SK-N-SH treated with all-trans-retinoic acid at 6 μM for 48 hours (cell line): ENCODE measurements around the gene SMAGP.
"Not testable (repeated sequence)": the region's sequence is repeated elsewhere in the genome, so short reads cannot be mapped to it uniquely, and the experiment has no call there.

Experiments used
- ATAC-seq: fragments of 200-7000 bp; cut with Tn5 transposase; 3 replicates; pipeline ENCODE4 v1.9.1; 2020; ENCODE audit warnings: mild to moderate bottlenecking, moderate library complexity
- ARNTL ChIP-seq: fragments of 450-650 bp; formaldehyde crosslinking; IDR thresholded peaks from 2 replicates; pipeline ENCODE4 v1.5.0; 2020; ENCODE audit warnings: low read depth, mild to moderate bottlenecking, moderate library complexity, borderline replicate concordance
- BACH2 ChIP-seq: fragments of 250-450 bp; sonication (Bioruptor Pico); IDR thresholded peaks from 2 replicates; pipeline ENCODE4 v1.9.0; 2021; ENCODE audit warnings: mild to moderate bottlenecking, borderline replicate concordance
- CSDC2 ChIP-seq: fragments of 250-450 bp; sonication (Bioruptor Pico); IDR thresholded peaks from 2 replicates; pipeline ENCODE4 v1.5.0; 2020; ENCODE audit warnings: mild to moderate bottlenecking, moderate library complexity
- CSRNP3 ChIP-seq: fragments of 250-450 bp; sonication (Bioruptor Pico); IDR thresholded peaks from 2 replicates; pipeline ENCODE4 v1.5.1; 2021; ENCODE audit warnings: mild to moderate bottlenecking, moderate library complexity
- ESRRG ChIP-seq: fragments of 250-450 bp; sonication (Bioruptor Pico); IDR thresholded peaks from 2 replicates; pipeline ENCODE4 v1.6.1; 2021; ENCODE audit warnings: mild to moderate bottlenecking
- GLIS3 ChIP-seq: fragments of 250-450 bp; sonication (Bioruptor Pico); IDR thresholded peaks from 2 replicates; pipeline ENCODE4 v1.5.0; 2020; ENCODE audit warnings: mild to moderate bottlenecking, moderate library complexity
- ISL1 ChIP-seq: fragments of 250-450 bp; sonication (Bioruptor Pico); IDR thresholded peaks from 2 replicates; pipeline ENCODE4 v2.1.2; 2022; ENCODE audit warnings: mild to moderate bottlenecking, moderate library complexity
- OSR1 ChIP-seq: fragments of 250-450 bp; sonication (Bioruptor Pico); IDR thresholded peaks from 2 replicates; pipeline ENCODE4 v1.8.0; 2022; ENCODE audit warnings: moderate library complexity, mild to moderate bottlenecking, inconsistent platforms
- RARB ChIP-seq: fragments of 250-450 bp; sonication (Bioruptor Pico); IDR thresholded peaks from 2 replicates; pipeline ENCODE4 v1.8.0; 2021; ENCODE audit warnings: mild to moderate bottlenecking, moderate library complexity
- SNAI2 ChIP-seq: fragments of 250-450 bp; sonication (Bioruptor Pico); IDR thresholded peaks from 2 replicates; pipeline ENCODE4 v1.5.0; 2020; ENCODE audit warnings: mild to moderate bottlenecking, moderate library complexity
- TCF4 ChIP-seq: fragments of 250-450 bp; sonication (Bioruptor Pico); IDR thresholded peaks from 2 replicates; pipeline ENCODE4 v1.8.0; 2021; ENCODE audit warnings: mild to moderate bottlenecking, moderate library complexity, borderline replicate concordance
- TOX ChIP-seq: fragments of 250-450 bp; sonication (Bioruptor Pico); IDR thresholded peaks from 2 replicates; pipeline ENCODE4 v1.8.0; 2021; ENCODE audit warnings: mild to moderate bottlenecking, moderate library complexity, borderline replicate concordance
- ZC3H10 ChIP-seq: fragments of 250-450 bp; sonication (Bioruptor Pico); IDR thresholded peaks from 2 replicates; pipeline ENCODE4 v1.5.1; 2021; ENCODE audit warnings: mild to moderate bottlenecking, moderate library complexity
- ZFP3 ChIP-seq: fragments of 250-450 bp; sonication (Bioruptor Pico); IDR thresholded peaks from 2 replicates; pipeline ENCODE4 v1.5.0; 2020; ENCODE audit warnings: mild to moderate bottlenecking, moderate library complexity
- ZFP30 ChIP-seq: fragments of 450-650 bp; formaldehyde crosslinking; IDR thresholded peaks from 2 replicates; pipeline ENCODE4 v1.5.0; 2022; ENCODE audit warnings: mild to moderate bottlenecking, moderate library complexity
- ZNF565 ChIP-seq: fragments of 450-650 bp; formaldehyde crosslinking; conservative IDR thresholded peaks from 2 replicates; pipeline ENCODE4 v1.5.0; 2020; ENCODE audit warnings: low read depth, mild to moderate bottlenecking, moderate library complexity
- ZNF70 ChIP-seq: fragments of 450-650 bp; formaldehyde crosslinking; IDR thresholded peaks from 2 replicates; pipeline ENCODE4 v1.5.0; 2020; ENCODE audit warnings: mild to moderate bottlenecking, moderate library complexity
- ZNF8 ChIP-seq: fragments of 450-650 bp; formaldehyde crosslinking; IDR thresholded peaks from 2 replicates; pipeline ENCODE4 v1.5.0; 2020; ENCODE audit warnings: mild to moderate bottlenecking, moderate library complexity
- TF ChIP-seq, protein P1 (sequence below): fragments of 250-450 bp; sonication (Bioruptor Pico); IDR thresholded peaks from 2 replicates; pipeline ENCODE4 v1.5.0; 2020; ENCODE audit warnings: mild to moderate bottlenecking, moderate library complexity
- TF ChIP-seq, protein P2 (sequence below): fragments of 250-450 bp; sonication (Bioruptor Pico); IDR thresholded peaks from 2 replicates; pipeline ENCODE4 v1.8.0; 2021; ENCODE audit warnings: low read depth, mild to moderate bottlenecking, moderate library complexity, borderline replicate concordance
- TF ChIP-seq, protein P3 (sequence below): fragments of 250-450 bp; sonication (Bioruptor Pico); IDR thresholded peaks from 2 replicates; pipeline ENCODE4 v1.8.0; 2020; ENCODE audit warnings: mild to moderate bottlenecking, moderate library complexity, borderline replicate concordance

Gene SMAGP

DNA sequence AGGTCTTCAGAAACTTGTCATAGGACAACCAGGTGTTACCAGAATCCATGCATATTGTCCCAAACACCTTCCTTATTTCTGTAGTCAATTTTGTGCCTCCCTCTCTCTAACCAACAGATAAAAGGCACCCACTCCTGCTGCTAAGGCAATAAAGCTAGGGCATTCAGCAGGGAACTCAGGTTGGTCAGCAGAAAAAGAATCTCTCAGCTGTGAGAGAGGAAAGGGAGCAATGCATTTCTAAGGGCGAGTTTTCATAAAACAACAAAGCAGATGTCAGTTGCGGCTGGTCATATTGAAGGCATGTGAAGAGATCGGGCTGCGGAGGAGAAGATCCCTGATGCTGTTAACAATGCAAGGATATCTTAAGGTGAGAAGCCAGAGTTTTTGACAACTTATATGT lies 45.0 kb downstream of the SMAGP start:
- ATAC-seq, result no peak
- TF ChIP-seq OSR1 (CRISPR knock-in tag), result no peak
- TF ChIP-seq ZFP30 (CRISPR knock-in tag), result no peak
- no peak for TF ChIP-seq ZNF565 (CRISPR knock-in tag)
- no peak for TF ChIP-seq TOX (CRISPR knock-in tag)
- TF ChIP-seq, protein P1, sequence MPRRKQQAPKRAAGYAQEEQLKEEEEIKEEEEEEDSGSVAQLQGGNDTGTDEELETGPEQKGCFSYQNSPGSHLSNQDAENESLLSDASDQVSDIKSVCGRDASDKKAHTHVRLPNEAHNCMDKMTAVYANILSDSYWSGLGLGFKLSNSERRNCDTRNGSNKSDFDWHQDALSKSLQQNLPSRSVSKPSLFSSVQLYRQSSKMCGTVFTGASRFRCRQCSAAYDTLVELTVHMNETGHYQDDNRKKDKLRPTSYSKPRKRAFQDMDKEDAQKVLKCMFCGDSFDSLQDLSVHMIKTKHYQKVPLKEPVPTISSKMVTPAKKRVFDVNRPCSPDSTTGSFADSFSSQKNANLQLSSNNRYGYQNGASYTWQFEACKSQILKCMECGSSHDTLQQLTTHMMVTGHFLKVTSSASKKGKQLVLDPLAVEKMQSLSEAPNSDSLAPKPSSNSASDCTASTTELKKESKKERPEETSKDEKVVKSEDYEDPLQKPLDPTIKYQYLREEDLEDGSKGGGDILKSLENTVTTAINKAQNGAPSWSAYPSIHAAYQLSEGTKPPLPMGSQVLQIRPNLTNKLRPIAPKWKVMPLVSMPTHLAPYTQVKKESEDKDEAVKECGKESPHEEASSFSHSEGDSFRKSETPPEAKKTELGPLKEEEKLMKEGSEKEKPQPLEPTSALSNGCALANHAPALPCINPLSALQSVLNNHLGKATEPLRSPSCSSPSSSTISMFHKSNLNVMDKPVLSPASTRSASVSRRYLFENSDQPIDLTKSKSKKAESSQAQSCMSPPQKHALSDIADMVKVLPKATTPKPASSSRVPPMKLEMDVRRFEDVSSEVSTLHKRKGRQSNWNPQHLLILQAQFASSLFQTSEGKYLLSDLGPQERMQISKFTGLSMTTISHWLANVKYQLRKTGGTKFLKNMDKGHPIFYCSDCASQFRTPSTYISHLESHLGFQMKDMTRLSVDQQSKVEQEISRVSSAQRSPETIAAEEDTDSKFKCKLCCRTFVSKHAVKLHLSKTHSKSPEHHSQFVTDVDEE (CRISPR knock-in tag), result no peak

- no peak for ATAC-seq
- no peak for TF ChIP-seq ISL1 (CRISPR knock-in tag)
- TF ChIP-seq ZC3H10 (CRISPR knock-in tag), result no peak
- TF ChIP-seq ZNF70 (CRISPR knock-in tag), result no peak
- no peak for TF ChIP-seq TOX (CRISPR knock-in tag)
- TF ChIP-seq ZFP3, result no peak
- no peak for TF ChIP-seq ZFP30 (CRISPR knock-in tag)
- no peak for TF ChIP-seq ZNF565 (CRISPR knock-in tag)
- no peak for TF ChIP-seq RARB (CRISPR knock-in tag)
- TF ChIP-seq ZNF8 (CRISPR knock-in tag), result no peak
- TF ChIP-seq, protein P1 (CRISPR knock-in tag), result no peak
- TF ChIP-seq CSDC2 (CRISPR knock-in tag), result no peak
- TF ChIP-seq ESRRG, result no peak
- TF ChIP-seq GLIS3, result no peak
- TF ChIP-seq CSRNP3 (CRISPR knock-in tag), result no peak
- no peak for TF ChIP-seq ARNTL
Observed at GRCh38 chr12:51224625-51225024, 45.6 kb downstream of the SMAGP start.

- no peak for ATAC-seq
- TF ChIP-seq ZNF565 (CRISPR knock-in tag), result no peak
- TF ChIP-seq ZFP30 (CRISPR knock-in tag), result no peak
- TF ChIP-seq TCF4 (CRISPR knock-in tag), result no peak
- TF ChIP-seq ZC3H10 (CRISPR knock-in tag), result no peak
- TF ChIP-seq BACH2 (CRISPR knock-in tag), result no peak
- TF ChIP-seq ZNF70 (CRISPR knock-in tag), result no peak
- TF ChIP-seq ARNTL, result no peak
- TF ChIP-seq ZNF8 (CRISPR knock-in tag), result no peak
- TF ChIP-seq RARB (CRISPR knock-in tag), result no peak
- TF ChIP-seq CSDC2 (CRISPR knock-in tag), result no peak
- TF ChIP-seq SNAI2 (CRISPR knock-in tag), result no peak
- TF ChIP-seq, protein P1 (CRISPR knock-in tag), result no peak
- TF ChIP-seq OSR1 (CRISPR knock-in tag), result no peak
- TF ChIP-seq GLIS3, result no peak
- TF ChIP-seq TOX (CRISPR knock-in tag), result no peak
- TF ChIP-seq, protein P2, sequence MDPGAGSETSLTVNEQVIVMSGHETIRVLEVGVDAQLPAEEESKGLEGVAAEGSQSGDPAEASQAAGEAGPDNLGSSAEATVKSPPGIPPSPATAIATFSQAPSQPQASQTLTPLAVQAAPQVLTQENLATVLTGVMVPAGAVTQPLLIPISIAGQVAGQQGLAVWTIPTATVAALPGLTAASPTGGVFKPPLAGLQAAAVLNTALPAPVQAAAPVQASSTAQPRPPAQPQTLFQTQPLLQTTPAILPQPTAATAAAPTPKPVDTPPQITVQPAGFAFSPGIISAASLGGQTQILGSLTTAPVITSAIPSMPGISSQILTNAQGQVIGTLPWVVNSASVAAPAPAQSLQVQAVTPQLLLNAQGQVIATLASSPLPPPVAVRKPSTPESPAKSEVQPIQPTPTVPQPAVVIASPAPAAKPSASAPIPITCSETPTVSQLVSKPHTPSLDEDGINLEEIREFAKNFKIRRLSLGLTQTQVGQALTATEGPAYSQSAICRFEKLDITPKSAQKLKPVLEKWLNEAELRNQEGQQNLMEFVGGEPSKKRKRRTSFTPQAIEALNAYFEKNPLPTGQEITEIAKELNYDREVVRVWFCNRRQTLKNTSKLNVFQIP (CRISPR knock-in tag), result no peak
- no peak for TF ChIP-seq ZFP3
- TF ChIP-seq, protein P3, sequence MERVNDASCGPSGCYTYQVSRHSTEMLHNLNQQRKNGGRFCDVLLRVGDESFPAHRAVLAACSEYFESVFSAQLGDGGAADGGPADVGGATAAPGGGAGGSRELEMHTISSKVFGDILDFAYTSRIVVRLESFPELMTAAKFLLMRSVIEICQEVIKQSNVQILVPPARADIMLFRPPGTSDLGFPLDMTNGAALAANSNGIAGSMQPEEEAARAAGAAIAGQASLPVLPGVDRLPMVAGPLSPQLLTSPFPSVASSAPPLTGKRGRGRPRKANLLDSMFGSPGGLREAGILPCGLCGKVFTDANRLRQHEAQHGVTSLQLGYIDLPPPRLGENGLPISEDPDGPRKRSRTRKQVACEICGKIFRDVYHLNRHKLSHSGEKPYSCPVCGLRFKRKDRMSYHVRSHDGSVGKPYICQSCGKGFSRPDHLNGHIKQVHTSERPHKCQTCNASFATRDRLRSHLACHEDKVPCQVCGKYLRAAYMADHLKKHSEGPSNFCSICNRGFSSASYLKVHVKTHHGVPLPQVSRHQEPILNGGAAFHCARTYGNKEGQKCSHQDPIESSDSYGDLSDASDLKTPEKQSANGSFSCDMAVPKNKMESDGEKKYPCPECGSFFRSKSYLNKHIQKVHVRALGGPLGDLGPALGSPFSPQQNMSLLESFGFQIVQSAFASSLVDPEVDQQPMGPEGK (CRISPR knock-in tag), result no peak
Observed at GRCh38 chr12:51222461-51222860, 47.8 kb downstream of the SMAGP start.

DNA sequence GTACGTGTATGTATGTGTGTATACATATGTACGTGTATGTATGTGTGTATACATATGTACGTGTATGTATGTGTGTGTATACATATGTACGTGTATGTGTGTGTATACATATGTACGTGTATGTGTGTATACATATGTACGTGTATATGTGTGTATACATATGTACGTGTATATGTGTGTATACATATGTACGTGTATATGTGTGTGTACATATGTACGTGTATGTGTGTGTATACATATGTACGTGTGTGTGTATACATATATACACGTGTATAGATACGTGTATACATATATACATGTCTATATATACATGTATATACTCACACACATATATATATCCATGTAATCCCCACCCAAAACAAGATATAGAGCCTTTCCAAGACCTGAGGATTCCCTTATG lies 50.4 kb downstream of the SMAGP start:
- not testable (repeated sequence) for ATAC-seq
